Prostate gland (tissue), 2 donors: ENCODE results near the gene OS9.

Experiments
- CTCF ChIP-seq, 4 experiments: fragments of 200-600 bp in 2 of 4; fragments of 450-650 bp in 2 of 4; sonication (generic) in 2 of 4; IDR thresholded peaks; 1 replicate in 3 of 4; 2 replicates in 1 of 4; pipeline ENCODE4 v1.5.1; 2016 to 2019; ENCODE audit warnings: antibody characterized with exemption in 4 of 4, mild to moderate bottlenecking in 2 of 4, moderate library complexity in 2 of 4
- POLR2A ChIP-seq: fragments of 450-650 bp; IDR thresholded peaks from one replicate; pipeline ENCODE4 v1.6.1; 2016; ENCODE audit warnings: antibody characterized with exemption, mild to moderate bottlenecking
- POLR2AphosphoS5 ChIP-seq: sonication (generic); formaldehyde crosslinking; IDR thresholded peaks from one replicate; pipeline ENCODE4 v1.6.1; 2017; ENCODE audit warnings: antibody characterized with exemption

- TF ChIP-seq CTCF (IDR thresholded peaks at IDR 0.05) (no peak), POLR2A (no peak), POLR2AphosphoS5 (no peak)
Measured at GRCh38 chr12:57692500-57692899, 1.4 kb upstream of the OS9 start.
